Gastrocnemius medialis (tissue), 4 donors: ENCODE measurements around the gene FBLN1.

Experiments used
- CTCF ChIP-seq, 5 experiments: fragments of 450-650 bp in 3 of 5; fragments of 200-600 bp in 2 of 5; sonication (generic) in 2 of 5; IDR thresholded peaks in 4 of 5; conservative IDR thresholded peaks in 1 of 5; 1 replicate in 4 of 5; 2 replicates in 1 of 5; pipeline ENCODE4 v1.5.1; 2016 to 2019; ENCODE audit warnings: antibody characterized with exemption in 5 of 5, mild to moderate bottlenecking in 3 of 5, moderate library complexity in 3 of 5
- POLR2A ChIP-seq, 2 donors: fragments of 450-650 bp; IDR thresholded peaks; one replicate each; pipeline ENCODE4 v1.6.1; 2017; ENCODE audit warnings: antibody characterized with exemption in 2 of 2, mild to moderate bottlenecking in 2 of 2, moderate library complexity in 2 of 2

GRCh38 chr22:45550891-45551290 is 48.2 kb downstream of the FBLN1 start:
- TF ChIP-seq POLR2A (IDR thresholded peaks at IDR 0.05) (no peak), CTCF (IDR thresholded peaks at IDR 0.05 in 4 of 5, conservative IDR thresholded peaks at IDR 0.05 in 1 of 5) (no peak)
